SW 1271 (cell line): ENCODE data around the gene GNG3.
"Not testable (repeated sequence)": the region's sequence is repeated elsewhere in the genome, so short reads cannot be mapped to it uniquely, and the experiment has no call there.

Experiments used
- DNase-seq, 2 experiments: peaks; one replicate each; lab custom pipeline; 2025; lab: John Stamatoyannopoulos, UW

The GNG3 gene

GRCh38 chr11:62707277-62707861, at the start of gene GNG3, which contains the start of gene BSCL2:
GNG3 (plus strand) TSS chr11:62707676; CDS start chr11:62708296, 620 bp downstream.
BSCL2 (minus strand) TSS chr11:62707424; CDS start chr11:62707195, 229 bp downstream.
- no peak for DNase-seq

- DNase-seq = peak in 1 of 2 experiments; percentile 76
Measured at GRCh38 chr11:62664405-62665074, 42.9 kb upstream of the GNG3 start.

- DNase-seq = peak; percentile 71 to 88
Measured at GRCh38 chr11:62665075-62665598, 42.3 kb upstream of the GNG3 start, which contains the start of the genes C11orf98 and CSKMT. C11orf98 (minus strand) TSS chr11:62665210; CDS start chr11:62665169, 41 bp downstream. CSKMT (plus strand) TSS chr11:62665312; CDS start chr11:62665880, 568 bp downstream.

GRCh38 chr11:62665599-62666258, 41.7 kb upstream of the GNG3 start:
- peak in 1 of 2 experiments; percentile 72 for DNase-seq

- DNase-seq = no peak
Measured at GRCh38 chr11:62666259-62666926, 41.1 kb upstream of the GNG3 start.

GRCh38 chr11:62667460-62667859, 40.0 kb upstream of the GNG3 start:
- DNase-seq = no peak

- no peak for DNase-seq
Measured at GRCh38 chr11:62669420-62670161, 37.9 kb upstream of the GNG3 start.

- peak in 1 of 2 experiments; percentile 72 for DNase-seq
Measured at GRCh38 chr11:62671236-62671607, 36.3 kb upstream of the GNG3 start.

GRCh38 chr11:62671608-62672389, 35.7 kb upstream of the GNG3 start, which contains the start of the genes LBHD1 and UQCC3:
LBHD1 (minus strand) TSS chr11:62672267; CDS start chr11:62670031, 2,236 bp downstream.
UQCC3 (plus strand) TSS chr11:62671673; CDS start chr11:62671746, 73 bp downstream.
- DNase-seq = peak; percentile 70 to 88

- DNase-seq = no peak
Measured at GRCh38 chr11:62673196-62673525, 34.3 kb upstream of the GNG3 start.

- DNase-seq = not testable (repeated sequence)
Measured at GRCh38 chr11:62675415-62675814, 32.1 kb upstream of the GNG3 start.

- DNase-seq = no peak
Measured at GRCh38 chr11:62676698-62677097, 30.8 kb upstream of the GNG3 start.

GRCh38 chr11:62677156-62677555, 30.3 kb upstream of the GNG3 start:
- DNase-seq = no peak

- no peak for DNase-seq
Measured at GRCh38 chr11:62677714-62678113, 29.8 kb upstream of the GNG3 start.

GRCh38 chr11:62678433-62678769, 29.1 kb upstream of the GNG3 start:
- no peak for DNase-seq

- DNase-seq = peak; percentile 71 to 84
Measured at GRCh38 chr11:62678770-62679696, 28.4 kb upstream of the GNG3 start, which contains the start of gene UBXN1. UBXN1 (minus strand) TSS chr11:62679073; CDS start chr11:62678923, 150 bp downstream.

- peak; percentile 53 to 71 for DNase-seq
Measured at GRCh38 chr11:62680825-62681240, 26.6 kb upstream of the GNG3 start.

- DNase-seq = no peak
Measured at GRCh38 chr11:62682518-62682917, 25.0 kb upstream of the GNG3 start.
